ENCODE measurements around the gene STRN.

GRCh38 chr2:36811071-36811470 lies 155.3 kb downstream of the STRN start:
- no peak for TF ChIP-seq CTCF (IDR thresholded peaks at IDR 0.05)
- no peak for TF ChIP-seq EP300 (IDR thresholded peaks at IDR 0.05)
- no peak for TF ChIP-seq POLR2A (IDR thresholded peaks at IDR 0.05)
